HG03460 (cell line): ENCODE results near the gene SH3BP2.

Experiments
- ATAC-seq: cut with Tn5 transposase; IDR thresholded peaks from one replicate; pipeline ENCODE4 v1.9.1; 2021; ENCODE audit not compliant: unreplicated experiment

Gene SH3BP2

DNA sequence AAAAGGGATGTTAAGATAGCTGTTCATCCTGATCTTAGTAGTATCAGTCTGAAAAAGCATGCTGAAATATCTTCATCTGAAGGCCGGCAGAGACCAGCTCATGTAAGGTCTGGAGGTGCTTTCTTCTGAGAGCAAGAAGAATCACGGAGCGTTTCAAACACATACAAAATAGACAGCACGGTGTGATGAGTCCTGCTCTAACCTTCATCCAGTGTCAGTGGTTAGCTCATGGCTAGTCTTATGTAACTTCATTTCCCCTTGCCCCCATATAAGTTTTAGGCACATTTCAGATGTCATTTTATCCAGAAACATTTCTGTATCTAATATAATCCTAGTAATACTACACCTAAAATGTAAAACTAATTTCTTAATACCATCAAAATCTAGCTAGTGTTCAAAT lies 78.6 kb downstream of the SH3BP2 start:
- ATAC-seq, result no peak

DNA sequence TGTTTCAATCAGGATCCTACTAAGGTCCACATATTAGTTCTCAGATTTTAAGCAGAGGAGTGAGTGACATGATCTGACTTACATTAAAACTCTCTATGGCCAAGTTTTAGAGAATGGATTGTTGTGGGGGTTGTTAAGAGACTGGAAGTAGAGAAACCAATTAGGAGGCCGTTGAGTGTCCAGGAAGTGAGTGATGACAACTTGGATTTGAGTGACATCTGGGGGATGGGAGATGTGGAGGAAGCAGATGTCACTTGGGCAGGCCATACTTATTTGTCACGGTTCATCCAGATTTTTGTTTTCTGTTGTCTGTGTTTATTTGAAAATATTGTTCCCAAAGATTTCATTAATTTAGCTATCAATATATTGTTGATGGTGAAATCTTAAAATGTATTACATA lies 79.0 kb downstream of the SH3BP2 start:
- ATAC-seq, result no peak

DNA sequence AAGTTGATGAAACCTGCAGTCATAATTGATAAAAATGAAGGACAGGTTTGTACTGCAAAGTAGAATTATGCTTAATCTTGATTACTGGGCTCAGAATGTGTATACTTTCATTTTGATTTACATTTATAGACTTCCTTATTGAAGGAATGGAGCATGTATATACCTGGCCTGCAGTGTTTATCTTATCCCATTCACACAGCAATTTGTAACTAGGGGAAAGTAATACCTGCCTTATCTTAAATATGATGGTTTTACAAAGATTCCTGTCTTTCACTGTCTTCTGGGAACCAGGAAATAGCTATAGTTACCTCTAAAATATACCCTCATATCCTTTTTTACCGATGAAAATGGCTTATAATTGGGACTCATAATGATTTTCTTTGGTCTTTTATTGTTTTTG lies 80.4 kb downstream of the SH3BP2 start:
- ATAC-seq, result no peak

DNA sequence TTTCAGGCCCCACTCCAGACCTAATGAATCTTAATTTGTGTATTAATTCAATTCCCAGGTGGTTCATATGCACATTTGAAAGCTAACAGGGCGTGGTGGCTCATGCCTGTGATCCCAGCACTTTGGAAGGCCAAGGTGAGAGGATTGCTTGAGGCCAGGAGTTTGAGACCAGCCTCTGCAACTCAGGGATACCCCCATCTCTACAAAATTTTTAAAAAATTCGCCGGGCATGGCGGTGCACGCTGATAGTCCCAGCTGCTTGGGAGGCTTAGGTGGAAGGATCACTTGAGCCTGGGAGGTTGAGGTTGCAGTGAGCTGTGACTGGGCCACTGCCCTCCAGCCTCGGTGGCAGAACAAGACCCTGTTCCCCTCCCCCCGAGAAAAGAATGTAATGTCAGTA lies 82.0 kb downstream of the SH3BP2 start:
- ATAC-seq, result no peak

DNA sequence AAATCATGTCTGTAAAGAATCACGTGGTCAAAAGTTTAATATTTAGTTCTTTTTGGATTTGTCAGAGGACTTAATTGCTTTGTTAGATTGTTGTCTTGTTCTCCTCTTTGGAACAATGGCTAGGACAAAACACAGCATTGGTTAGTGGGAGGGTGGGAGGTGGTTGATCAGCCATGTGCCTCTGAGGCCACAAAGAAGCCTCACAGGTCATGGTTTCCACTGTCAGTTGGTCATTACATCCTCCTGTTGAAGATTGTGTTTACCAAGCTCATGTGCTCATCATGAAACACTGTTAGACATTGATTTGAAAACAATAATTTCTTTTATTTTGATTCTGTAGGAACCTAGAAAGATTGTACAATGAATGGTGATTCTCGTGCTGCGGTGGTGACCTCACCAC lies 82.7 kb downstream of the SH3BP2 start:
- ATAC-seq, result no peak

DNA sequence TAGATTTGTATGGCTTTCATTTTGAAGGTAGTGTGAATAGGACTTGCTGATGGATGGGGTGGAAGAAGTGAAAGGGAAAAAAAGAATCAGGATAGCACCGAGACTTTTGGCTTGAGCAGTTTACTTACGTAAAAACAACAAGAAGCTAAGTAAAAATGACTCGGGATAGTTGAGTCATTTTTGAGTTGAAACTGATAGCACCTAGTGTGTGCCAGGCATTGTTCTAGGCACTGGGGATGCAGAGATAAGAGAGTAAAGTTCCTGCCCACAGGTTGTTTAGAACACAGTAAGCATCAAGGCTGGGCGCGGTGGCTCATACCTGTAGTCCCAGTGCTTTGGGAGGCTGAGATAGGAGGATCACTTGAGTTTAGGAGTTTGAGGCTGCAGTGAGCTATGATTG lies 85.5 kb downstream of the SH3BP2 start:
- ATAC-seq, result no peak

DNA sequence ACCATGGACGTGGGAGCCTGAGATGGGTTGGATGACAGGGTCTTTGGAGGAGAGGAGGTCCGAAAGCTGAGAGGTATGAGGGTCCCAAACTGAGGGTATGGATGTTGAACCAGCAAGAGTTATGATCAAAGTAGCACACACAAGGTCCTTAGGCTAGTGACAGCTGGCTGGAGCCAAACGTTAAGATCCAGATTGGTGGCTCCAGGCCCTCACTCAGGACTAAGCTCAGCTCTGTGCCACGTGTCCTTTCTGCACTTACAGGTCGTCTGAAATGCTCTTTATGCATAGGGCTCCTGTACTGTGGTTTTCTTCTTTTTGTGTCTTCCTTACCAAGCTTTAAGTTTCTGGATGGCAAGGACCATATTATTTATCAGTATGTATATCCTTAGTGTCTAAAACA lies 86.1 kb downstream of the SH3BP2 start:
- ATAC-seq, result no peak

DNA sequence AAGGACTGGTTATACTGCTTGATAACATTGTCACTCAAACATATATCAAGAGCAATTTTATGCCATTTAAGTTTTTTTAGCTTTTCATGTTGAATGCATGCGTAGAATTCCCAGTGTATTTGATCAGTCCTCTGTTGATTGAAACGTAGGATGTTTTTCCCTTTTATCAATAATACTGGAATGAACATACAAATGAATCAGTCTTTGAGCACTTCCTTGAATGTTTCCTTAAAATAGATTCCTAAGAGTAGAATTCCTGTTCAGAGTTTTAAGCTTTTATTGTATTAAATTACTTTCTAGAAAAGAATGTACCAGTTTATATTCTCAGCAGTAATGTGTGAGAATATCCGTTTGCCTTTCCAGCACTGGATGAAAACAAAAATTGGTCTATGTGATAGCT lies 88.5 kb downstream of the SH3BP2 start:
- no peak for ATAC-seq

DNA sequence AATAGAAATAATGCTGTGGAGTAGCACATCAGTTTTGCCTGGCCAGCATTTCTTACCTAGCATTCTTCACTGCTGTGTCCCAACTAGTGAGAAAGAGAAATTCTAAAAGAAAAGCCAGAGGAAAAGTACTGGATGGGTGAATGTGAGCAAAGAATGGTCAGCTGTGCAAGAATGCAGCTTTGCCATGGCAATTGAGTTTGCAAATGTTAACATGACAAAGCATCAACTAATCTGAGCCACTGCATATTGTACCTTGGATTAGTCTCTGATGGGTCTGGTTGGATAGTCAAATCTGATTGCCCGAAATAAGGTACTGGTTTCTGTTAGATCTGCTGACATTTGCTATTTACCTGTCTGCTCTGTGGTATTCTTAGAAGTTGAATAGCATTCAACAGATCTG lies 89.5 kb downstream of the SH3BP2 start:
- ATAC-seq, result no peak

DNA sequence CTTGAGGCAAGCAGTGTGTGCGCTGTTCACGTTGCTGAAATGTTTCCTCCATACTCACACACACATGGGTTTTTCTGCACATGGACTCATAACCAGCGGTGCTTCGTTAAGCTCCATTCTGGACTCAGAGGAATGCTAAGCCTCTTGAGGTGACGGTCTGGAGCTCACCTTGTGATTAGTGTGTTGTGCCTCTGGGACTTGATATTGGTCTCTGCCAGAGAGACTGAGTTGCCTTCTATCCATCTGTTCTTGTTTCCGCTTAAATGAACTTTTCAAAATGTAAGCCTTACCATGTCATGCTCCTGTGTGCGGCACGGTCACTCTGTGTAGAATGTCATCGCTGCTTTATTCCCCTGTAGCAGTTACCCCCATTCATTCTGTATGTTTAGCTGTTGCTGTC lies 93.3 kb downstream of the SH3BP2 start:
- ATAC-seq, result no peak

DNA sequence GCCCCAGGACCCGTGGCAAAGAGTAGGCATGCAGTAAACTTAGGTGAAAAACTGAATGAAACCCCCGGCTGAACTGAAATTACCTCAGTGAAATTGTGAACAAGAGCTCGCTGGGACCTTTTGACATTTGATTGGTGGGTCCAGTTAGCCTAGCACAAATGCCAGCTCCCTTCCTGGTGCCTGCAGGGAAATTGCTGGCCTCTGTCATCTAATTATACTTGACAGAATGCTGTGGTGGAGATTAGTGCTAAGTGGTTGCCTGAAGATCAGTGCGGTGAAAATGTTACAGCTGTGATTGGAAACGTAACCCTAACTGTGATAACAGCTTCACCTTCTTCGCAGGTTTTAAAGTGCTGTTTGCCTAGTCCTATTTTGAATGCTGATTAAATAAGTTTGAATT lies 93.7 kb downstream of the SH3BP2 start:
- no peak for ATAC-seq

DNA sequence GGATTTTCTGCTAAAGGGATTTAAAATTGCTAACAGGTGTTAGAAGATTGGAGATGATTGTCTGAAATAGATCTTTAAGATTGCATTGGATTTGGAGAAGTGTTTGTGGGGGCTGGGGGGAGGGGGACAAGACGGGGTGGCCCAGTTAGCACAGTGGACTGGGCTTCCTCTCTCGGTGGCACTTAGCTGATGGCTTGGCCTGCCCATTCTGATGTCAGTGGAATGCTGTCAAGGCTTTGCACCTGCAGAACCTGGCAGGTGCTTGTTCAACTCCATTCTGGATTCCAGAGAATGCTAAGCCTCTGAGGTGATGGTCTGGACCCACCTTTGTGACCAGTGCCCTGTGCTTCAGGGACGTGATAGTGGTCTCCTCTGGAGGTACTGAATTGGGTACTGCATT lies 94.5 kb downstream of the SH3BP2 start:
- ATAC-seq, result no peak

DNA sequence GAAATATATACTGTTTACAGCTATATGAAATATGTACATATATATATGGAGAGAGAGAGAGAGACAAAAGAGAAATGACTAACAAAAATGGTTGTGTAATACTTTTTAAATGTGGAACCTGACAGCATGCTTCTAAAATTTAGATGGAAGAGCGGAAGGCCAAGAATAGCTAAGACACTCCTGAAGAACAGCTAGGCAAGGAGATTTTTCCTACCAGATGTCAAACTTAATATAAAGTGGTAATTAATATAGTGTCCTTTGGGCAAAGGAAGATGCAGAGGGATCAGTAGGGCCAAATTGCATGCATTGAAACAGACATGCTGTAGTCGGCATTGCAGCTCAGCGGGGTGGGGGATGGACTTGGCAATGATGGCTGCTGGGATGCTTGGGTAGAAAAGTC lies 96.0 kb downstream of the SH3BP2 start:
- ATAC-seq, result no peak
